Lower leg skin (tissue), 4 donors: ENCODE measurements around the gene TAF5. TPM values are rescaled to one million over a fixed set of nuclear protein-coding genes. Genes with fewer than 3 reads are reported as not detected.

ENCODE experiments used
- DNase-seq, 2 donors: peaks; one replicate each; pipeline ENCODE4 v3.0.0-alpha.2; 2019; ENCODE audit warnings: low spot score in 2 of 2
- H3K4me3 ChIP-seq: fragments of 200-600 bp; sonication (generic); 2 replicates; pipeline ENCODE4 v1.5.1; 2017; ENCODE audit warnings: mild to moderate bottlenecking, low read depth; ENCODE audit not compliant: poor library complexity, severe bottlenecking
- POLR2A ChIP-seq, 2 donors: fragments of 450-650 bp; IDR thresholded peaks; one replicate each; pipeline ENCODE4 v1.6.1; 2016 to 2017; ENCODE audit warnings: antibody characterized with exemption in 2 of 2, mild to moderate bottlenecking in 1 of 2, moderate library complexity in 1 of 2
- WGBS, 2 donors: methylation state at CpG; one replicate each; pipeline ENCODE4 v1.1.5; 2018; 5-methylcytosine and 5-hydroxymethylcytosine counted together
- intact Hi-C: fragments of 100-400 bp; cut with DNase I; formaldehyde crosslinking; loops from one replicate; pipeline ENCODE4 v1.15.0; 2023; ENCODE audit warnings: low total_unique reads
- total RNA-seq, 4 donors: library from RNA; depleted of rRNA; stranded (reverse); fragments of >200 nt; gene quantifications; one replicate each; pipeline ENCODE4 v1.1.0, GENCODE V29; 2016
- TF ChIP-seq, protein P1 (sequence below), 3 donors: fragments of 450-650 bp; IDR thresholded peaks; one replicate each; pipeline ENCODE4 v1.5.1; 2016; ENCODE audit warnings: antibody characterized with exemption in 3 of 3, mild to moderate bottlenecking in 3 of 3, moderate library complexity in 2 of 3

TAF5 gene
- total RNA-seq, 4 donors from 2014 or later = 4.1 to 8.9 (median 6.1) TPM

DNA sequence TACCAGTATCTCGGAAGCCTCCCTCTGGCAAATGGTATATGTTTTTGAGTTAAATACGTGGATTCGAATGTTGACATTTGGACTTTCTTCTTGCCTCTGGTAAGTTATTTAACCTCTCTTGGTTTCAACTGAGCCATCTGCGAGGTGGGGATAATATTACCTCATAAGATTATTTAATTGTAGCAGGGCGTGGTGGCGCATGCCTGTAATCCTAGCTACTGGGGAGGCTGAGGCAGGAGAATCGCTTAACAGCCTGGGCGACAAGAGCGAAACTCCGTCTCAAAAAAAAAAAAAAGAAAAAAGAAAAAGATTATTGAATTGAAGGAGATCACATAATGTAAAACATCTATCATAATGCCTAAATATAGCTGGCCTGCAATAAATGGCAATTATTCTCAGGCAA is 396 bp upstream of the TAF5 start:
- 42 to 54% methylated on average over 10 of the region's 10 CpGs for WGBS, 2 donors
- peak overlapping the region; percentile 78 for H3K4me3 ChIP-seq
- intact Hi-C loops = no loop called here
- no peak for TF ChIP-seq POLR2A (IDR thresholded peaks at IDR 0.05)
- TF ChIP-seq, protein P1, sequence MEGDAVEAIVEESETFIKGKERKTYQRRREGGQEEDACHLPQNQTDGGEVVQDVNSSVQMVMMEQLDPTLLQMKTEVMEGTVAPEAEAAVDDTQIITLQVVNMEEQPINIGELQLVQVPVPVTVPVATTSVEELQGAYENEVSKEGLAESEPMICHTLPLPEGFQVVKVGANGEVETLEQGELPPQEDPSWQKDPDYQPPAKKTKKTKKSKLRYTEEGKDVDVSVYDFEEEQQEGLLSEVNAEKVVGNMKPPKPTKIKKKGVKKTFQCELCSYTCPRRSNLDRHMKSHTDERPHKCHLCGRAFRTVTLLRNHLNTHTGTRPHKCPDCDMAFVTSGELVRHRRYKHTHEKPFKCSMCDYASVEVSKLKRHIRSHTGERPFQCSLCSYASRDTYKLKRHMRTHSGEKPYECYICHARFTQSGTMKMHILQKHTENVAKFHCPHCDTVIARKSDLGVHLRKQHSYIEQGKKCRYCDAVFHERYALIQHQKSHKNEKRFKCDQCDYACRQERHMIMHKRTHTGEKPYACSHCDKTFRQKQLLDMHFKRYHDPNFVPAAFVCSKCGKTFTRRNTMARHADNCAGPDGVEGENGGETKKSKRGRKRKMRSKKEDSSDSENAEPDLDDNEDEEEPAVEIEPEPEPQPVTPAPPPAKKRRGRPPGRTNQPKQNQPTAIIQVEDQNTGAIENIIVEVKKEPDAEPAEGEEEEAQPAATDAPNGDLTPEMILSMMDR (IDR thresholded peaks at IDR 0.05) = no peak
- no peak for DNase-seq

GRCh38 chr10:103373544-103373943 is 5.8 kb downstream of the TAF5 start:
- no peak overlapping the region for H3K4me3 ChIP-seq
- DNase-seq = peak in 1 of 2 donors; percentile 2
- intact Hi-C loops = no loop called here
- 78 to 82% methylated on average over 3 of the region's 3 CpGs for WGBS, 2 donors
- TF ChIP-seq POLR2A (IDR thresholded peaks at IDR 0.05) = no peak
- TF ChIP-seq, protein P1 (IDR thresholded peaks at IDR 0.05) = no peak

DNA sequence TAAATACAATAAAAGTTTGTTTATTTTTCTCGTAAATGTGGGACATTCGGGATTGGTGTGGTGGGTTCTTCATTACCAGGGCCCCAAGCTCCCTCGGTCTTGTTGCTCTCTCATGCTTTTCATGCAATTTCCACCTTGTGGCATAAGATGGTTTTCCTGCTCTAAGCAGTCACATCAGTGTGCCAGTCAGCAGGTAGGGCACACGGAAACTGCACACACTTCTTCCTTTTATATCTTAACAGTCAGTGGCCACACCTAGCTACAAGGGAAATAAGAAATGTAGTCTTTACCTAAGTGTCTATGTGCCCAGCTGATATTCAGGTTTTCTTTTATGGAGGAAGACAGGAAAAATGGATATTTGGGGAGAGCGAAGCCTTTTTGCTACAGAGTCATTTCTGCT is 6.5 kb downstream of the TAF5 start:
- 93 to 95% methylated on average over 5 of the region's 5 CpGs for WGBS, 2 donors
- intact Hi-C loops = no loop called here
- H3K4me3 ChIP-seq = no peak overlapping the region
- DNase-seq = peak in 1 of 2 donors; percentile 15
- TF ChIP-seq, protein P1 (IDR thresholded peaks at IDR 0.05) = no peak
- no peak for TF ChIP-seq POLR2A (IDR thresholded peaks at IDR 0.05)

DNA sequence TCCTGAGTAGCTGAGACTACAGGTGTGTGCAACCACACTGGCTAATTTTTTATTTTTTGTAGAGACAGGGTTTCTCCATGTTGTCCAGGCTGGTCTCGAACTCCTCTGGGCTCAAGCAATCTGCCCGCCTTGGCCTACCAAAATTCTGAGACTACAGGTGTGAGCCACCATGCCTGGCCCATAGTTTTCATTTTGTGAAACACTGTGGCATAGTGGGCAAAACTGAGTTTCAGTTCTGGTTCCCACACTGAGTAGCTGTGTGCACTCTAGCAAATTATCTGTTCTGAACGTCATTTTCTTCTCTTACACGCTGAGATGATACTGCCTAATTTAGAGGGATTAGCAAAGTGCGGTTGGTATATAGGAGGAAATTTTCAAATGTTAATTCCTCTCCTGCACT is 15.0 kb downstream of the TAF5 start:
- TF ChIP-seq, protein P1 (IDR thresholded peaks at IDR 0.05) = no peak
- TF ChIP-seq POLR2A (IDR thresholded peaks at IDR 0.05) = no peak
- intact Hi-C loops = no loop called here
- no peak overlapping the region for H3K4me3 ChIP-seq
- peak in 1 of 2 donors; percentile 0 for DNase-seq
- WGBS, 2 donors = 95 to 98% methylated on average over 5 of the region's 5 CpGs

DNA sequence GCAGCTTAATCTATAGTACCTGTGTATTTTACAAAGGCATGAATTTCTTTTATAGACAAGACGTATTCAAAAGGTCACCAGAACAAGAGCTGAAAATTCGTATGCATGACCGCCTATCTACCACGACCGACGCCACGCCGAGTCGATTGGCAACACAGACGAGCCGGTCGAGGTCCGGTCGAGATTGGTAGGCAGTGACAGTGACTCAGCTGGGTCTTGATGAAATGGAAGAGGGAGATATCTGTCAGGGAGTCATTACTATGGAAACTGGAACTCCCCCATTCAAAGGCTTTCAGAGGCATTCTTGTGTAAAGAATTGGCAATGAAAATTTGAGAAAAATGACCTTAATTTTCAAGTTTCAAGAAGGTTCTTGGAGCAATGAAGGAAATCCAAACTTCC is 26.4 kb downstream of the TAF5 start:
- WGBS, 2 donors = 89 to 91% methylated on average over 14 of the region's 14 CpGs
- DNase-seq = peak in 1 of 2 donors; percentile 36
- TF ChIP-seq POLR2A (IDR thresholded peaks at IDR 0.05) = no peak
- TF ChIP-seq, protein P1 (IDR thresholded peaks at IDR 0.05) = no peak
- intact Hi-C loops = no loop called here
- no peak overlapping the region for H3K4me3 ChIP-seq

DNA sequence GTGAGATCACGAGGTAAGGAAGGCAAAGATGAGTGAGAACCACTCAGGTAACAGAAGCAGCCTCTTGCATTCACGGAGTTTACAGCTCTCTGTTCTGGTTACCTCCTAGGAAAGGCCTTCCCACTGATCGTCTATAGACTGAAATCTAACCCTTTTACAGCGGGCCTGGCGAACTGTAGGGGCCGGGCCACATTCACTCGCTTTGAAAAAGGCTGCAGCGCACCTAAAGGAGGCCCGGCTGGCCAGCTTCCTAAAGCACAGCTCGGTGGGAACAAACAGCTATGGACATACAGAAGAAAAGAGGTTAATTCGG is 27.9 kb downstream of the TAF5 start:
- peak overlapping the region; percentile 93 for H3K4me3 ChIP-seq
- intact Hi-C loops = no loop called here
- 1 to 3% methylated on average over 11 of the region's 11 CpGs for WGBS, 2 donors
- TF ChIP-seq, protein P1 (IDR thresholded peaks at IDR 0.05) = no peak
- TF ChIP-seq POLR2A (IDR thresholded peaks at IDR 0.05) = no peak
- DNase-seq = peak in 1 of 2 donors; percentile 57
